Activated T-helper 17 cell treated with anti-CD3 and anti-CD28 coated beads, Interleukin-2, amount 50 U/mL, for 72 hours (primary cell): Measurements from ENCODE around the gene RBM44. TPM values are rescaled to one million over a fixed set of nuclear protein-coding genes. Genes with fewer than 3 reads are reported as not detected.
"Not testable (repeated sequence)": the region's sequence is repeated elsewhere in the genome, so short reads cannot be mapped to it uniquely, and the experiment has no call there.

Experiments
- ATAC-seq: fragments of 150-1000 bp; cut with Tn5 transposase; replicated peaks from 2 replicates; pipeline ENCODE4 v1.10.0; 2021; ENCODE audit warnings: mild to moderate bottlenecking, moderate library complexity
- H3K27ac Mint-ChIP-seq: one replicate; pipeline ENCODE4 v1.8.0; 2022; ENCODE audit warnings: mixed read lengths
- H3K27me3 Mint-ChIP-seq: one replicate; pipeline ENCODE4 v1.8.0; 2022; ENCODE audit warnings: mixed read lengths
- H3K36me3 Mint-ChIP-seq: one replicate; pipeline ENCODE4 v1.8.0; 2022; ENCODE audit warnings: low read depth, mild to moderate bottlenecking, mixed read lengths
- H3K4me1 Mint-ChIP-seq: one replicate; pipeline ENCODE4 v1.8.0; 2022; ENCODE audit warnings: mixed read lengths
- H3K4me3 Mint-ChIP-seq: one replicate; pipeline ENCODE4 v1.8.0; 2022; ENCODE audit warnings: mild to moderate bottlenecking, mixed read lengths
- H3K9me3 Mint-ChIP-seq: one replicate; pipeline ENCODE4 v1.8.0; 2022; ENCODE audit warnings: mixed read lengths
- total RNA-seq, 2 donors: library from RNA; stranded (reverse); gene quantifications; one replicate each; pipeline ENCODE4 v1.2.3, GENCODE V29; 2022

Gene RBM44
- total RNA-seq, 2 donors from 2014 or later: 2.1 to 3.9 TPM

- ATAC-seq: no peak
- H3K9me3 Mint-ChIP-seq: no peaks in the 10 kb centered on the region
- H3K4me1 Mint-ChIP-seq: peaks cover 12% of the 10 kb centered on the region
- H3K27me3 Mint-ChIP-seq: peaks cover 14% of the 10 kb centered on the region
- no peak overlapping the region for H3K27ac Mint-ChIP-seq
- no peak overlapping the region for H3K4me3 Mint-ChIP-seq
- no peaks in the 10 kb centered on the region for H3K36me3 Mint-ChIP-seq
Measured at GRCh38 chr2:237867465-237867864, 68.9 kb downstream of the RBM44 start.

GRCh38 chr2:237868074-237868473, 69.5 kb downstream of the RBM44 start:
- H3K27ac Mint-ChIP-seq, ATAC-seq, H3K9me3 Mint-ChIP-seq, H3K4me3 Mint-ChIP-seq, H3K36me3 Mint-ChIP-seq: not testable (repeated sequence)
- peaks cover 12% of the 10 kb centered on the region for H3K4me1 Mint-ChIP-seq
- H3K27me3 Mint-ChIP-seq: peaks cover 14% of the 10 kb centered on the region

GRCh38 chr2:237868631-237869342, 70.2 kb downstream of the RBM44 start:
- Mint-ChIP-seq H3K27me3 (peaks cover 14% of the 10 kb centered on the region), H3K4me1 (peaks cover 12% of the 10 kb centered on the region), H3K27ac (peak overlapping the region; percentile 59), H3K4me3 (peak overlapping the region; percentile 23), H3K36me3 (no peaks in the 10 kb centered on the region), H3K9me3 (no peaks in the 10 kb centered on the region)
- peak; percentile 28 for ATAC-seq

GRCh38 chr2:237869343-237870102, 70.9 kb downstream of the RBM44 start:
- Mint-ChIP-seq H3K9me3 (no peaks in the 10 kb centered on the region), H3K4me1 (peaks cover 12% of the 10 kb centered on the region), H3K36me3 (no peaks in the 10 kb centered on the region), H3K4me3 (peak overlapping the region; percentile 23), H3K27me3 (peaks cover 15% of the 10 kb centered on the region), H3K27ac (peak overlapping the region; percentile 59)
- ATAC-seq: peak; percentile 56

GRCh38 chr2:237870126-237870525, 71.5 kb downstream of the RBM44 start:
- Mint-ChIP-seq H3K4me1 (peaks cover 12% of the 10 kb centered on the region), H3K36me3 (no peaks in the 10 kb centered on the region), H3K27me3 (peaks cover 18% of the 10 kb centered on the region), H3K4me3 (no peak overlapping the region), H3K27ac (no peak overlapping the region), H3K9me3 (no peaks in the 10 kb centered on the region)
- no peak for ATAC-seq

GRCh38 chr2:237870754-237871651, 72.4 kb downstream of the RBM44 start:
- H3K36me3 Mint-ChIP-seq: no peaks in the 10 kb centered on the region
- H3K4me3 Mint-ChIP-seq: no peak overlapping the region
- no peaks in the 10 kb centered on the region for H3K9me3 Mint-ChIP-seq
- ATAC-seq: no peak
- peaks cover 18% of the 10 kb centered on the region for H3K27me3 Mint-ChIP-seq
- no peak overlapping the region for H3K27ac Mint-ChIP-seq
- peaks cover 12% of the 10 kb centered on the region for H3K4me1 Mint-ChIP-seq

- Mint-ChIP-seq H3K9me3 (no peaks in the 10 kb centered on the region), H3K4me1 (peaks cover 12% of the 10 kb centered on the region), H3K27ac (no peak overlapping the region), H3K27me3 (peaks cover 18% of the 10 kb centered on the region), H3K36me3 (no peaks in the 10 kb centered on the region), H3K4me3 (no peak overlapping the region)
- ATAC-seq: no peak
Measured at GRCh38 chr2:237872178-237872887, 73.8 kb downstream of the RBM44 start.

- H3K36me3 Mint-ChIP-seq: no peaks in the 10 kb centered on the region
- H3K4me1 Mint-ChIP-seq: peaks cover 10% of the 10 kb centered on the region
- H3K27ac Mint-ChIP-seq: no peak overlapping the region
Measured at GRCh38 chr2:237873421-237873831, 74.8 kb downstream of the RBM44 start.

GRCh38 chr2:237873897-237874551, 75.4 kb downstream of the RBM44 start:
- Mint-ChIP-seq H3K27ac (no peak overlapping the region), H3K27me3 (peaks cover 16% of the 10 kb centered on the region), H3K9me3 (no peaks in the 10 kb centered on the region), H3K36me3 (no peaks in the 10 kb centered on the region), H3K4me1 (peaks cover 4% of the 10 kb centered on the region), H3K4me3 (no peak overlapping the region)
- ATAC-seq: no peak

More at GRCh38 chr2:237873421-237873831, 74.8 kb downstream of the RBM44 start:
- Mint-ChIP-seq H3K27me3 (peaks cover 18% of the 10 kb centered on the region), H3K4me3 (no peak overlapping the region), H3K9me3 (no peaks in the 10 kb centered on the region)
- no peak for ATAC-seq

- no peak for ATAC-seq
- Mint-ChIP-seq H3K4me1 (no peaks in the 10 kb centered on the region), H3K9me3 (no peaks in the 10 kb centered on the region), H3K27ac (no peak overlapping the region), H3K36me3 (no peaks in the 10 kb centered on the region), H3K4me3 (no peak overlapping the region), H3K27me3 (peaks cover 12% of the 10 kb centered on the region)
Measured at GRCh38 chr2:237874585-237875161, 76.1 kb downstream of the RBM44 start.

GRCh38 chr2:237875256-237876060, 76.9 kb downstream of the RBM44 start:
- no peaks in the 10 kb centered on the region for H3K9me3 Mint-ChIP-seq
- peaks cover 10% of the 10 kb centered on the region for H3K27me3 Mint-ChIP-seq
- no peaks in the 10 kb centered on the region for H3K4me1 Mint-ChIP-seq

GRCh38 chr2:237876061-237876526, 77.5 kb downstream of the RBM44 start:
- H3K9me3 Mint-ChIP-seq: no peaks in the 10 kb centered on the region
- no peak for ATAC-seq
- H3K4me1 Mint-ChIP-seq: no peaks in the 10 kb centered on the region
- H3K36me3 Mint-ChIP-seq: no peaks in the 10 kb centered on the region
- H3K27me3 Mint-ChIP-seq: peaks cover 6% of the 10 kb centered on the region
- no peak overlapping the region for H3K27ac Mint-ChIP-seq
- no peak overlapping the region for H3K4me3 Mint-ChIP-seq

More at GRCh38 chr2:237875256-237876060, 76.9 kb downstream of the RBM44 start:
- Mint-ChIP-seq H3K36me3 (no peaks in the 10 kb centered on the region), H3K27ac (no peak overlapping the region), H3K4me3 (no peak overlapping the region)
- no peak for ATAC-seq
